ENCODE results near the gene USP37. TPM values are rescaled to one million over a fixed set of nuclear protein-coding genes. Genes with fewer than 3 reads are reported as not detected.
A peak's percentile ranks its signal among the peaks of the same experiment; 100 is the strongest.

Gene USP37
- total and polyA plus RNA-seq, 9 donors = 4.2 to 56.8 (median 17.6) TPM

DNA sequence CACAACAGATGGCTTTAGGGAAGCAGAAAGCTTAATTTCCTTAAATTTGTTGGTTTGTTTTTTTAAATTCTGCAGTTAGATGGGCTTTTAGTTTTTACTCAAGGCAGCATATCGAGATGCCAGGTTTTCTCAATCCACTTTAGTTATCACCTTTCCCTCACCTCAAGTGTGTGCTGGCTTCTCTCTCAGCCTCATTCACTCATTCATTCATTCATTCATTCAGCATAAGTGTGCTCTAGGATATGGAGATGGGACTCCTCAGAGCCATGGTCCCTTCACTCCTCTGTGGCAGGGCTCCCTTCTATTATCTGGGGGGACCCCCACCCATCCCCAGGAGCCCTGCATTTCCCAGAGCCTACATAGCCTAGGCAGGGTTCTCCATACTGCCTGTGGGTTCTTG, 130.2 kb downstream of the USP37 start:
- TF ChIP-seq POLR2A (IDR thresholded peaks at IDR 0.05) (no peak), EP300 (IDR thresholded peaks at IDR 0.05) (no peak), CTCF (IDR thresholded peaks at IDR 0.05) (no peak)
- no peaks in the 10 kb centered on the region for H3K27me3 ChIP-seq
- no peaks in the 10 kb centered on the region for H3K36me3 ChIP-seq
- intact Hi-C loops (cut with DNase I) = no loop called here
- no peaks in the 10 kb centered on the region for H3K4me1 ChIP-seq (ENCODE audit: insufficient read depth)
- no peak overlapping the region for H3K4me3 ChIP-seq
- no peak overlapping the region for H3K27ac ChIP-seq
- DNase-seq = no peak
- whole genome bisulfite sequencing, 3 donors = 90 to 92% (median 90%) methylated on average over 1 of the region's 1 CpG
- no peaks in the 10 kb centered on the region for H3K9me3 ChIP-seq

DNA sequence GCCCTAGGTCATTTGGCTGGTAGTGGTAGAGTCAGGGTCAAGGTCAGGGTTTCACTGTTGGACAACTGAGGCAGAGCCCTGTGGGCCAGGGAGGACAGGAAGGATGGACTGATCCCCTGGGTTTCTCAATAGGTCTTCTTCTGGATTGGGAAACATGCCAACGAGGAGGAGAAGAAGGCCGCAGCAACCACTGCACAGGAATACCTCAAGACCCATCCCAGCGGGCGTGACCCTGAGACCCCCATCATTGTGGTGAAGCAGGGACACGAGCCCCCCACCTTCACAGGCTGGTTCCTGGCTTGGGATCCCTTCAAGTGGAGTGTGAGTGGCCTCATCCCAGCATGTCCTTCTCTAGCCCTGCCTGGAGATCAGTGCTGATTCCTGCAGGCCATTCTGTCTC, 131.2 kb downstream of the USP37 start:
- intact Hi-C loops (cut with DNase I) = no loop called here
- 84 to 92% (median 85%) methylated on average over 5 of the region's 5 CpGs for WGBS, 3 donors
- Histone ChIP-seq H3K27me3 (no peaks in the 10 kb centered on the region), H3K36me3 (no peaks in the 10 kb centered on the region), H3K4me1 (ENCODE audit: insufficient read depth) (no peaks in the 10 kb centered on the region), H3K4me3 (no peak overlapping the region), H3K9me3 (no peaks in the 10 kb centered on the region), H3K27ac (no peak overlapping the region)
- no peak for DNase-seq
- no peak for TF ChIP-seq POLR2A (IDR thresholded peaks at IDR 0.05)
- TF ChIP-seq CTCF (IDR thresholded peaks at IDR 0.05) = no peak
- TF ChIP-seq EP300 (IDR thresholded peaks at IDR 0.05) = no peak

DNA sequence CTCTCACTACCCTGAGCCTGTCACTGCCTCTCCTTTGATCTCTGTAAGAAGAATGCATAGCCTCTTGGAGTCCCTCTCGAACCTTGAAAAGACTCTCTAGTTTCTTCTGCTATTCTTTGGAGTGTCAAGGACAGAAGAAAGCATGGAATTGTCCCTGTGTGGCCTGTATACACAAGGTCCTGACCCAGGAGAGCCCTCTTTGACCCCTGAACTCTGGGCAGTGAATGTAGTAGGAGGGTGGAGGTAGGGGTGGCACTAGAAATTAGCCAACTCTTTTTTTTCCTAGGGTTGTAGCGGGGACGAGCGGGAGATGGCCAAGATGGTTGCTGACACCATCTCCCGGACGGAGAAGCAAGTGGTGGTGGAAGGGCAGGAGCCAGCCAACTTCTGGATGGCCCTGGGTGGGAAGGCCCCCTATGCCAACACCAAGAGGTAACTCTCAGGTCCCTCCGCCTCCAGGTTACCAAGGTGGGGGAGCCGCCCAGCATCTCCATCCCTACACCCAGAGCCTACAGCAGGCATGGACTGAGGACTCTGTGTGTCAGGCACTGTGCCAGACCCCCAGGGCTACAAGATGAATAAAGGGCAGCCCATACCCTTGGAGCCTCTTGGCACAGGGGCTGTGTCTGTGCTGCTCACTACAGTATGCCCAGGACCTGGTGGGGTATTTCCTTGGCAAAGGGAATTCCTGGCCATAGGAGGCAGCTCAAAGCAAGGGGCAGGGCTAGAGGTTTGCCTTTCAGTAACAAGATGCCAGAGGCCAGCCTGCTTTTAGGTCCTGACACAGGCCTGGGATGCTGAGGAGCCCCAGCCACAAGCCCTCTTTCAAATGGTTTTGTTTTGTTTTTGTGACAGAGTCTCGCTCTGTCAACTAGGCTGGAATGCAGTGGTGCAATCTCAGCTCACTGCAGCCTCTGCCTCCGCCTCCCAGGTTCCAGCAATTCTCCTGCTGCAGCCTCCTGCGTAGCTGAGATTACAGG, 132.9 kb downstream of the USP37 start:
- no peaks in the 10 kb centered on the region for H3K27me3 ChIP-seq
- intact Hi-C loops (cut with DNase I) = no loop called here
- DNase-seq = peak in 1 of 5 donors; percentile 2
- no peak overlapping the region for H3K4me3 ChIP-seq
- TF ChIP-seq EP300 (IDR thresholded peaks at IDR 0.05) = no peak
- TF ChIP-seq POLR2A (IDR thresholded peaks at IDR 0.05) = no peak
- TF ChIP-seq CTCF (IDR thresholded peaks at IDR 0.05) = no peak
- no peaks in the 10 kb centered on the region for H3K36me3 ChIP-seq
- H3K9me3 ChIP-seq = no peaks in the 10 kb centered on the region
- WGBS, 3 donors = 93 to 94% (median 94%) methylated on average over 11 of the region's 11 CpGs
- no peaks in the 10 kb centered on the region for H3K4me1 ChIP-seq (ENCODE audit: insufficient read depth)
- H3K27ac ChIP-seq = no peak overlapping the region

DNA sequence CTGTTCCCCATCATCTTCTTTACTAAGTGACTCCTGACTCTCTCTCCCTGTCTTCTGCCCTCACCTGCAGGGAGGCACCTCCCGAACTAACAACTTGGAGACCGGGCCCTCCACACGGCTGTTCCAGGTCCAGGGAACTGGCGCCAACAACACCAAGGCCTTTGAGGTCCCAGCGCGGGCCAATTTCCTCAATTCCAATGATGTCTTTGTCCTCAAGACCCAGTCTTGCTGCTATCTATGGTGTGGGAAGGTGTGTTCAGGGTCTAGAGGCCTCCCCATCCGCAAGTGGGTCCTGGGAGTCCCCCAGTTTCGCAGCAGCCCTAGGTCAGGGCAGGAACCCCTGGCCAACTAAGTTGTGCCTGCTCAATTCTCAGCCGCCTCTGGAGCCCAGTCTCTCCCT, 133.7 kb downstream of the USP37 start:
- no peak overlapping the region for H3K27ac ChIP-seq
- no peaks in the 10 kb centered on the region for H3K27me3 ChIP-seq
- no peaks in the 10 kb centered on the region for H3K4me1 ChIP-seq (ENCODE audit: insufficient read depth)
- intact Hi-C loops (cut with DNase I) = no loop called here
- H3K4me3 ChIP-seq = no peak overlapping the region
- peak in 1 of 5 donors; percentile 4 for DNase-seq
- H3K36me3 ChIP-seq = no peaks in the 10 kb centered on the region
- WGBS, 3 donors = 91 to 95% (median 91%) methylated on average over 9 of the region's 9 CpGs
- no peak for TF ChIP-seq CTCF (IDR thresholded peaks at IDR 0.05)
- TF ChIP-seq EP300 (IDR thresholded peaks at IDR 0.05) = no peak
- TF ChIP-seq POLR2A (IDR thresholded peaks at IDR 0.05) = no peak
- no peaks in the 10 kb centered on the region for H3K9me3 ChIP-seq

Measured in ovary (tissue), 9 donors.